Measurements from ENCODE around the gene HSD11B2.

DNA sequence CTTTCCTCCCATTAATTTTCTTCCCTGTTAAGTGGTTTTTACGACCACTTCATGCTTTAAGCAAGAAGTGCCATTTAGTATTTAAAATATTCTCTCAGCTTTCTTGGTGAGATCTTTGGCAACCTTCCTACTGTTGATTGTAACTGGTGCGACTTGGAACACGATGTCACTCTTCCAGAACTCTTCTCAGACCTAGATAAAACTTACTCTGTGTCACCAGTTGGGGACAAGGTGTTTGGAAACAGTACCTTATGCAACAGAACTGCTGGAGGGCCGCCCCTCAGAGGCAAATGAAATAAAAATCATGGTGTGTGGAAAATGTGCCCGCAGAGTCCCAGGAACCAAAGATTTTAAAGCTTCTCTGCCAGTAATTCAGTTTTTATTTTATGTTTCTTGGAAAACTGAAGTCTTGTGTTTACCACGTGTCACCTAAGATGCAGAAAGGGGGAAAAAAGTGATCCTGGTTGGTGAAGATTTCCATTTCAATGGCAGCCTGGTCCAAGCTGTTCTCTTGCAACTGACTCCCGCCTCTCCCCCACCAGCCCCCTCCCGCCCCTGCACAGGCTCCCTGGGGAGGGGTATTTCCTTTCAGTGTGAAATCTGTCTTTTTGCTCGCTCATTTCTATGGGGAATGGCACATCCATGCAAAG lies 7.2 kb upstream of the HSD11B2 start:
- TF ChIP-seq, protein P1, sequence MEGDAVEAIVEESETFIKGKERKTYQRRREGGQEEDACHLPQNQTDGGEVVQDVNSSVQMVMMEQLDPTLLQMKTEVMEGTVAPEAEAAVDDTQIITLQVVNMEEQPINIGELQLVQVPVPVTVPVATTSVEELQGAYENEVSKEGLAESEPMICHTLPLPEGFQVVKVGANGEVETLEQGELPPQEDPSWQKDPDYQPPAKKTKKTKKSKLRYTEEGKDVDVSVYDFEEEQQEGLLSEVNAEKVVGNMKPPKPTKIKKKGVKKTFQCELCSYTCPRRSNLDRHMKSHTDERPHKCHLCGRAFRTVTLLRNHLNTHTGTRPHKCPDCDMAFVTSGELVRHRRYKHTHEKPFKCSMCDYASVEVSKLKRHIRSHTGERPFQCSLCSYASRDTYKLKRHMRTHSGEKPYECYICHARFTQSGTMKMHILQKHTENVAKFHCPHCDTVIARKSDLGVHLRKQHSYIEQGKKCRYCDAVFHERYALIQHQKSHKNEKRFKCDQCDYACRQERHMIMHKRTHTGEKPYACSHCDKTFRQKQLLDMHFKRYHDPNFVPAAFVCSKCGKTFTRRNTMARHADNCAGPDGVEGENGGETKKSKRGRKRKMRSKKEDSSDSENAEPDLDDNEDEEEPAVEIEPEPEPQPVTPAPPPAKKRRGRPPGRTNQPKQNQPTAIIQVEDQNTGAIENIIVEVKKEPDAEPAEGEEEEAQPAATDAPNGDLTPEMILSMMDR (IDR thresholded peaks at IDR 0.05; ENCODE audit: low read depth, low read length) = no peak
- TF ChIP-seq POLR2A (IDR thresholded peaks at IDR 0.05; ENCODE audit: extremely low read depth, insufficient read length) = no peak

All from NB4 (cell line).